GM12801 (cell line): Measurements from ENCODE around the gene KISS1.

Experiments used
- CTCF ChIP-seq: IDR thresholded peaks from one replicate; pipeline ENCODE4 v1.5.1; 2011; ENCODE audit warnings: control low read depth; ENCODE audit not compliant: insufficient read length; ENCODE audit errors: extremely low read depth

KISS1 gene

GRCh38 chr1:204196068-204196795 is at the start of gene KISS1:
TSS of gene KISS1 (minus strand) at chr1:204196491. CDS start at chr1:204192876, 3,615 bp downstream.
- TF ChIP-seq CTCF: no peak

GRCh38 chr1:204242920-204243319 is 46.6 kb upstream of the KISS1 start:
- no peak for TF ChIP-seq CTCF

GRCh38 chr1:204241914-204242313 is 45.6 kb upstream of the KISS1 start:
- TF ChIP-seq CTCF: no peak

- no peak for TF ChIP-seq CTCF
Measured at GRCh38 chr1:204241050-204241449, 44.8 kb upstream of the KISS1 start.

- no peak for TF ChIP-seq CTCF
Measured at GRCh38 chr1:204240233-204240632, 43.9 kb upstream of the KISS1 start.

GRCh38 chr1:204232526-204232925 is 36.2 kb upstream of the KISS1 start:
- TF ChIP-seq CTCF: no peak

GRCh38 chr1:204230211-204230610 is 33.9 kb upstream of the KISS1 start:
- TF ChIP-seq CTCF: no peak
